Cardiac muscle cell (in vitro differentiated cells and primary cell): ENCODE measurements around the gene SBDS. TPM values are rescaled to one million over a fixed set of nuclear protein-coding genes. Genes with fewer than 3 reads are reported as not detected.

Experiments used
- DNase-seq, 2 donors: peaks; one replicate each; pipeline versions ENCODE4 v3.0.0 to v3.0.0-alpha.2; 2010 to 2017; ENCODE audit warnings: low read depth in 1 of 2, low spot score in 1 of 2
- H3K27ac ChIP-seq: fragments of 200-600 bp; sonication (generic); 2 replicates; pipeline ENCODE4 v1.5.1; 2016
- H3K27me3 ChIP-seq: fragments of 200-600 bp; sonication (generic); 2 replicates; pipeline ENCODE4 v1.6.0; 2016; ENCODE audit warnings: control low read depth
- H3K36me3 ChIP-seq: fragments of 200-600 bp; sonication (generic); 2 replicates; pipeline ENCODE4 v1.5.1; 2016; ENCODE audit warnings: control low read depth
- H3K4me1 ChIP-seq: fragments of 200-600 bp; sonication (generic); 2 replicates; pipeline ENCODE4 v1.8.1; 2017; ENCODE audit warnings: low read depth, mild to moderate bottlenecking, mixed run types
- H3K4me3 ChIP-seq: fragments of 200-600 bp; sonication (generic); 2 replicates; pipeline ENCODE4 v1.5.1; 2016; ENCODE audit warnings: mild to moderate bottlenecking
- H3K9me3 ChIP-seq: fragments of 200-600 bp; sonication (generic); 2 replicates; pipeline ENCODE4 v1.5.1; 2017; ENCODE audit warnings: low read depth, mild to moderate bottlenecking, control low read depth
- polyA plus RNA-seq: library from polyadenylated mRNA; unstranded; fragments of >200 nt; fragmentation: Nextera tagmentation; extraction: Ambion mirVana; gene quantifications from 2 replicates; pipeline ENCODE4 v1.2.1, GENCODE V29; 2016
- total RNA-seq: library from RNA; depleted of rRNA; stranded (reverse); fragments of >200 nt; gene quantifications from 2 replicates; pipeline ENCODE4 v1.2.3, GENCODE V29; 2016
- TF ChIP-seq, protein P1 (sequence below): IDR thresholded peaks from 2 replicates; pipeline ENCODE4 v1.5.1; 2012; ENCODE audit warnings: low read depth, mild to moderate bottlenecking, low read length

The SBDS gene
- total and polyA plus RNA-seq, 2 experiments from 2014 or later = 25.2 to 54.3 TPM

GRCh38 chr7:66937940-66938339 lies 57.4 kb downstream of the SBDS start:
- Histone ChIP-seq H3K27me3 (no peaks in the 10 kb centered on the region), H3K9me3 (no peaks in the 10 kb centered on the region), H3K4me3 (no peak overlapping the region), H3K27ac (no peak overlapping the region), H3K36me3 (peaks cover 16% of the 10 kb centered on the region), H3K4me1 (no peaks in the 10 kb centered on the region)
- TF ChIP-seq, protein P1, sequence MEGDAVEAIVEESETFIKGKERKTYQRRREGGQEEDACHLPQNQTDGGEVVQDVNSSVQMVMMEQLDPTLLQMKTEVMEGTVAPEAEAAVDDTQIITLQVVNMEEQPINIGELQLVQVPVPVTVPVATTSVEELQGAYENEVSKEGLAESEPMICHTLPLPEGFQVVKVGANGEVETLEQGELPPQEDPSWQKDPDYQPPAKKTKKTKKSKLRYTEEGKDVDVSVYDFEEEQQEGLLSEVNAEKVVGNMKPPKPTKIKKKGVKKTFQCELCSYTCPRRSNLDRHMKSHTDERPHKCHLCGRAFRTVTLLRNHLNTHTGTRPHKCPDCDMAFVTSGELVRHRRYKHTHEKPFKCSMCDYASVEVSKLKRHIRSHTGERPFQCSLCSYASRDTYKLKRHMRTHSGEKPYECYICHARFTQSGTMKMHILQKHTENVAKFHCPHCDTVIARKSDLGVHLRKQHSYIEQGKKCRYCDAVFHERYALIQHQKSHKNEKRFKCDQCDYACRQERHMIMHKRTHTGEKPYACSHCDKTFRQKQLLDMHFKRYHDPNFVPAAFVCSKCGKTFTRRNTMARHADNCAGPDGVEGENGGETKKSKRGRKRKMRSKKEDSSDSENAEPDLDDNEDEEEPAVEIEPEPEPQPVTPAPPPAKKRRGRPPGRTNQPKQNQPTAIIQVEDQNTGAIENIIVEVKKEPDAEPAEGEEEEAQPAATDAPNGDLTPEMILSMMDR = no peak
- no peak for DNase-seq

Other genes starting within 250 kb of the SBDS start
- 53.0 and 86.8 TPM in 2 replicates for gene TMEM248, start 74.4 kb downstream of the SBDS start, total RNA-seq
- 55.7 and 58.1 TPM in 2 replicates for gene TMEM248, start 74.4 kb downstream of the SBDS start, polyA plus RNA-seq
- 13.1 and 15.8 TPM in 2 replicates for gene TYW1, start 1.2 kb upstream of the SBDS start, total RNA-seq
- gene TYW1, start 1.2 kb upstream of the SBDS start, polyA plus RNA-seq = 14.4 and 18.1 TPM in 2 replicates